Right cardiac atrium (tissue), 5 donors: Measurements from ENCODE around the gene GNA12. TPM values are rescaled to one million over a fixed set of nuclear protein-coding genes. Genes with fewer than 3 reads are reported as not detected.
"Not testable (repeated sequence)": the region's sequence is repeated elsewhere in the genome, so short reads cannot be mapped to it uniquely, and the experiment has no call there.

Experiments
- ATAC-seq, 2 donors: fragments of 200-7000 bp; cut with Tn5 transposase; one replicate each; pipeline versions ENCODE4 v1.8.0 to v1.9.1; 2020; ENCODE audit warnings: moderate library complexity in 2 of 2, mild to moderate bottlenecking in 1 of 2
- DNase-seq, 3 donors: peaks; one replicate each; pipeline ENCODE4 v3.0.0-alpha.2; 2020
- H3K27ac ChIP-seq: one replicate; pipeline ENCODE4 v1.5.1; 2013; ENCODE audit warnings: mild to moderate bottlenecking, low read length, control low read depth, moderate library complexity
- H3K27me3 ChIP-seq: one replicate; pipeline ENCODE4 v1.6.1; 2013; ENCODE audit not compliant: control insufficient read depth, insufficient read depth
- H3K4me1 ChIP-seq: one replicate; pipeline ENCODE4 v1.6.1; 2013; ENCODE audit warnings: low read length; ENCODE audit not compliant: control insufficient read depth, insufficient read depth
- H3K4me3 ChIP-seq: one replicate; pipeline ENCODE4 v1.5.1; 2013; ENCODE audit warnings: low read length, control low read depth
- H3K9me3 ChIP-seq: one replicate; pipeline ENCODE4 v1.6.1; 2013; ENCODE audit warnings: low read length; ENCODE audit not compliant: control insufficient read depth
- WGBS: extraction: QIAGEN DNeasy Blood & Tissue Kit; methylation state at CpG from one replicate; pipeline ENCODE4 v1.1.7; 2013; 5-methylcytosine and 5-hydroxymethylcytosine counted together
- intact Hi-C, 4 donors: fragments of 100-400 bp; cut with DNase I; formaldehyde crosslinking; loops; one replicate each; pipeline versions ENCODE4 v1.11.0 to v1.14.0; 2022 to 2023
- polyA plus RNA-seq: library from polyadenylated mRNA; stranded (reverse); fragments of 200-250 nt; gene quantifications from one replicate; pipeline ENCODE4 v1.2.3, GENCODE V29; 2013
- total RNA-seq, 4 donors: library from RNA; stranded (reverse); fragmentation: NEBNext Ultra II Directional; extraction: Animal tissue kit (Norgen Biotek cat#: 25700); gene quantifications; one replicate each; pipeline ENCODE4 v1.2.1, GENCODE V29; 2021
- donor health status: healthy with polysubstance abuse.
- donor health status: DM: no; HTN: yes; CAD: no.
- donor health status: DM: no; HTN: no; CAD: no.
- donor health status: DM: no; HTN: yes; CAD: no; lungs with severe emphysema.
- donor health status: DM: yes; HTN: yes; CAD: no.

GNA12 gene
- total and polyA plus RNA-seq, 5 donors, result 32.8 to 68.1 (median 62.8) TPM

- H3K4me1 ChIP-seq, H3K27ac ChIP-seq, H3K4me3 ChIP-seq, H3K9me3 ChIP-seq, intact Hi-C loops, H3K27me3 ChIP-seq, ATAC-seq, DNase-seq: not testable (repeated sequence)
- WGBS, result 96% methylated on average over 20 of the region's 20 CpGs
These were observed 100.5 kb downstream of the GNA12 start for GRCh38 chr7:2743523-2744185.

- Histone ChIP-seq H3K4me1 (peaks cover 18% of the 10 kb centered on the region), H3K4me3 (no peak overlapping the region), H3K27ac (no peak overlapping the region), H3K9me3 (no peaks in the 10 kb centered on the region), H3K27me3 (no peaks in the 10 kb centered on the region)
- DNase-seq (peak in 1 of 3 donors; percentile 57), ATAC-seq (no peak)
- intact Hi-C loops, result no loop called here
- WGBS, result 89% methylated on average over 19 of the region's 19 CpGs
These were observed 105.2 kb downstream of the GNA12 start for GRCh38 chr7:2738766-2739549.

GRCh38 chr7:2737771-2738540 is 106.2 kb downstream of the GNA12 start:
- intact Hi-C loops, result no loop called here

GRCh38 chr7:2737005-2737743 is 106.9 kb downstream of the GNA12 start:
- H3K4me3 ChIP-seq, H3K9me3 ChIP-seq, ATAC-seq, intact Hi-C loops, H3K27ac ChIP-seq, H3K27me3 ChIP-seq: not testable (repeated sequence)
- DNase-seq, result peak in 1 of 3 donors; percentile 17
- H3K4me1 ChIP-seq, result peaks cover 23% of the 10 kb centered on the region
- WGBS, result 91% methylated on average over 15 of the region's 15 CpGs

More at GRCh38 chr7:2737771-2738540, 106.2 kb downstream of the GNA12 start:
- peak in 2 of 3 donors; percentile 50 to 57 for DNase-seq
- Histone ChIP-seq H3K4me1 (peaks cover 21% of the 10 kb centered on the region), H3K9me3 (no peaks in the 10 kb centered on the region), H3K27me3 (no peaks in the 10 kb centered on the region), H3K4me3 (no peak overlapping the region), H3K27ac (peak overlapping the region; percentile 43)
- ATAC-seq, result peak; percentile 6 to 55
- 29% methylated on average over 18 of the region's 18 CpGs for WGBS

GRCh38 chr7:2736411-2736914 is 107.6 kb downstream of the GNA12 start:
- ATAC-seq, result no peak
- no peak overlapping the region for H3K27ac ChIP-seq
- intact Hi-C loops, result no loop called here

GRCh38 chr7:2735744-2736143 is 108.4 kb downstream of the GNA12 start:
- Histone ChIP-seq H3K27me3 (no peaks in the 10 kb centered on the region), H3K9me3 (no peaks in the 10 kb centered on the region), H3K4me3 (no peak overlapping the region), H3K4me1 (peaks cover 23% of the 10 kb centered on the region), H3K27ac (peak overlapping the region; percentile 66)
- WGBS, result 66% methylated on average over 13 of the region's 13 CpGs
- ATAC-seq (no peak), DNase-seq (peak in 1 of 3 donors; percentile 56)
- intact Hi-C loops, result no loop called here

More at GRCh38 chr7:2736411-2736914, 107.6 kb downstream of the GNA12 start:
- Histone ChIP-seq H3K4me1 (peaks cover 23% of the 10 kb centered on the region), H3K9me3 (no peaks in the 10 kb centered on the region), H3K4me3 (no peak overlapping the region), H3K27me3 (no peaks in the 10 kb centered on the region)
- WGBS, result 73% methylated on average over 17 of the region's 17 CpGs
- peak in 1 of 3 donors; percentile 59 for DNase-seq

GRCh38 chr7:2734751-2735571 is 109.1 kb downstream of the GNA12 start:
- DNase-seq, result peak in 2 of 3 donors; percentile 65 to 80
- intact Hi-C loops, result no loop called here

GRCh38 chr7:2734084-2734686 is 109.9 kb downstream of the GNA12 start:
- intact Hi-C loops, result no loop called here
- Histone ChIP-seq H3K4me3 (no peak overlapping the region), H3K27ac (no peak overlapping the region), H3K4me1 (peaks cover 23% of the 10 kb centered on the region), H3K27me3 (no peaks in the 10 kb centered on the region), H3K9me3 (no peaks in the 10 kb centered on the region)
- 91% methylated on average over 24 of the region's 24 CpGs for WGBS
- no peak for ATAC-seq
- peak in 2 of 3 donors; percentile 43 to 44 for DNase-seq

More at GRCh38 chr7:2734751-2735571, 109.1 kb downstream of the GNA12 start:
- no peaks in the 10 kb centered on the region for H3K9me3 ChIP-seq
- H3K27me3 ChIP-seq, result no peaks in the 10 kb centered on the region
- H3K27ac ChIP-seq, result peak overlapping the region; percentile 66
- peaks cover 23% of the 10 kb centered on the region for H3K4me1 ChIP-seq
- WGBS, result 34% methylated on average over 33 of the region's 33 CpGs
- ATAC-seq, result peak; percentile 52 to 74
- H3K4me3 ChIP-seq, result no peak overlapping the region

- Histone ChIP-seq H3K9me3 (no peaks in the 10 kb centered on the region), H3K27me3 (no peaks in the 10 kb centered on the region), H3K27ac (peak overlapping the region; percentile 83), H3K4me1 (peaks cover 22% of the 10 kb centered on the region), H3K4me3 (no peak overlapping the region)
- intact Hi-C loops, result no loop called here
- ATAC-seq (peak; percentile 63 to 70), DNase-seq (peak; percentile 77 to 87 (median 86))
- WGBS, result 35% methylated on average over 18 of the region's 18 CpGs
These were observed 111.0 kb downstream of the GNA12 start for GRCh38 chr7:2732959-2733584.
